Endothelial cell of umbilical vein (primary cell): ENCODE data around the gene ARL11. TPM values are rescaled to one million over a fixed set of nuclear protein-coding genes. Genes with fewer than 3 reads are reported as not detected.

ENCODE experiments used
- BruUV-seq: library from RNA; stranded (reverse); fragments of 400-500 nt; replicated peaks from 2 replicates; lab custom pipeline; 2021; lab: Mats Ljungman, UMichigan
- CTCF ChIA-PET: fragments of 300-600, 350-600 bp; sonication (Branson Sonifier 250); formaldehyde crosslinking; loops from one replicate; lab custom pipeline; 2021; ENCODE audit warnings: antibody characterized with exemption, inconsistent platforms; lab: Charles Lee
- POLR2A ChIA-PET: fragments of 300-600, 350-600 bp; sonication (Branson Sonifier 250); formaldehyde crosslinking; loops from one replicate; lab custom pipeline; 2021; ENCODE audit warnings: antibody characterized with exemption, inconsistent platforms; lab: Charles Lee
- DNase-seq: peaks from one replicate; pipeline ENCODE4 v3.0.0-alpha.2; 2011; ENCODE audit warnings: low read depth, low spot score
- FAIRE-seq: peaks from 2 replicates; lab custom pipeline; 2011; peaks lifted over from hg19 to GRCh38; lab: Jason Lieb, UNC
- H2AFZ ChIP-seq: 2 replicates; pipeline ENCODE4 v1.6.0; 2012; ENCODE audit warnings: low read depth, low read length, control low read depth, inconsistent platforms
- H3K27ac ChIP-seq: 2 replicates; pipeline ENCODE4 v1.5.1; 2011; ENCODE audit warnings: low read depth, mild to moderate bottlenecking, control low read depth, low read length, moderate library complexity; ENCODE audit not compliant: insufficient read depth
- H3K27me3 ChIP-seq, 2 experiments: 2 replicates each; pipeline versions ENCODE4 v1.6.0 to v1.6.1; 2011; ENCODE audit warnings: low read length in 2 of 2, mixed read lengths in 1 of 2; ENCODE audit not compliant: control insufficient read depth in 2 of 2, insufficient read depth in 2 of 2
- H3K36me3 ChIP-seq, 2 experiments: 2 replicates in 1 of 2; 3 replicates in 1 of 2; pipeline ENCODE4 v1.5.1; 2011; ENCODE audit warnings: low read length in 2 of 2, mild to moderate bottlenecking in 1 of 2, moderate library complexity in 1 of 2; ENCODE audit not compliant: control insufficient read depth in 2 of 2, insufficient read depth in 2 of 2; ENCODE audit errors: extremely low read depth in 1 of 2
- H3K4me1 ChIP-seq: 3 replicates; pipeline ENCODE4 v1.5.1; 2011; ENCODE audit warnings: mild to moderate bottlenecking, low read length; ENCODE audit not compliant: control insufficient read depth, insufficient read depth; ENCODE audit errors: extremely low read depth
- H3K4me2 ChIP-seq: 2 replicates; pipeline ENCODE4 v1.6.1; 2011; ENCODE audit warnings: low read length, control low read depth, mixed read lengths; ENCODE audit not compliant: insufficient read depth
- H3K4me3 ChIP-seq, 3 experiments: fragments of 200-600 bp in 1 of 3; sonication (generic), shearing (Covaris generic) in 1 of 3; replicated peaks in 1 of 3; 2 replicates each; pipeline ENCODE4 v1.5.1; 2011 to 2016; ENCODE audit warnings: control low read depth in 3 of 3, low read length in 3 of 3, mild to moderate bottlenecking in 2 of 3, inconsistent platforms in 1 of 3, low read depth in 1 of 3, moderate library complexity in 1 of 3; ENCODE audit not compliant: insufficient read depth in 1 of 3
- H3K79me2 ChIP-seq: 2 replicates; pipeline ENCODE4 v1.6.0; 2012; ENCODE audit warnings: low read length, inconsistent platforms; ENCODE audit not compliant: control insufficient read depth, insufficient read depth
- H3K9ac ChIP-seq: replicated peaks from 2 replicates; pipeline ENCODE3; 2011; ENCODE audit warnings: low read length, control low read depth; ENCODE audit not compliant: insufficient read depth; ENCODE audit errors: extremely low read depth
- H3K9me1 ChIP-seq: replicated peaks from 3 replicates; pipeline ENCODE4 v1.6.0; 2011; ENCODE audit warnings: mild to moderate bottlenecking, low read length; ENCODE audit not compliant: control insufficient read depth, insufficient read depth; ENCODE audit errors: extremely low read depth
- H3K9me3 ChIP-seq: replicated peaks from 2 replicates; pipeline ENCODE4 v1.5.1; 2012; ENCODE audit warnings: low read length, inconsistent platforms; ENCODE audit not compliant: control insufficient read depth, insufficient read depth
- H4K20me1 ChIP-seq: replicated peaks from 2 replicates; pipeline ENCODE3; 2011; ENCODE audit warnings: mild to moderate bottlenecking, low read length; ENCODE audit not compliant: control insufficient read depth, insufficient read depth; ENCODE audit errors: extremely low read depth
- CTCF ChIP-seq, 2 donors: IDR thresholded peaks; 1 replicate in 1 of 2; 2 replicates in 1 of 2; pipeline ENCODE4 v1.5.1; 2011; ENCODE audit warnings: low read length in 2 of 2, mild to moderate bottlenecking in 2 of 2, moderate library complexity in 2 of 2, control low read depth in 1 of 2, inconsistent platforms in 1 of 2, low read depth in 1 of 2; ENCODE audit not compliant: insufficient read depth in 1 of 2; ENCODE audit errors: extremely low read depth in 1 of 2
- FOS ChIP-seq: IDR thresholded peaks from 2 replicates; pipeline ENCODE4 v1.6.1; 2011; ENCODE audit warnings: mild to moderate bottlenecking, low read length, moderate library complexity, borderline replicate concordance; ENCODE audit not compliant: insufficient read depth
- JUN ChIP-seq: IDR thresholded peaks from 2 replicates; pipeline ENCODE4 v1.6.1; 2011; ENCODE audit warnings: borderline replicate concordance, low read depth; ENCODE audit not compliant: insufficient read length, insufficient read depth
- MAX ChIP-seq: IDR thresholded peaks from 2 replicates; pipeline ENCODE4 v1.6.1; 2011; ENCODE audit not compliant: insufficient read depth, insufficient read length
- MYC ChIP-seq: IDR thresholded peaks from one replicate; pipeline ENCODE4 v1.6.1; 2011; ENCODE audit warnings: mild to moderate bottlenecking, low read depth, low read length
- POLR2AphosphoS5 ChIP-seq: IDR thresholded peaks from 2 replicates; pipeline ENCODE4 v1.6.1; 2012; ENCODE audit warnings: low read depth, mild to moderate bottlenecking, control low read depth, low read length, moderate library complexity; ENCODE audit not compliant: insufficient read depth
- dilution Hi-C: fragments of 300-500 bp; cut with MboI; formaldehyde crosslinking; loops from one replicate; pipeline ENCODE4 v1.15.0; 2019; ENCODE audit warnings: low sequenced_read_pairs; ENCODE audit not compliant: extremely low pct_ligation_motif_present
- intact Hi-C: fragments of 100-400 bp; cut with micrococcal nuclease; formaldehyde crosslinking; loops from one replicate; pipeline ENCODE4 v1.10.0; 2022
- polyA plus RNA-seq, 4 experiments: library from polyadenylated mRNA; depleted of rRNA in 3 of 4; stranded (reverse) in 3 of 4; unstranded in 1 of 4; fragments of >200 nt; gene quantifications; 2 replicates each; pipeline versions ENCODE4 v1.2.1 to v1.2.3, GENCODE V29; 2011 to 2012; ENCODE audit warnings: missing spikeins in 1 of 4
- total RNA-seq: library from RNA; stranded (reverse); gene quantifications from 2 replicates; pipeline ENCODE4 v1.2.3, GENCODE V29; 2021

The ARL11 gene
- total and polyA plus RNA-seq, 2 donors (not counting 3 experiments of a cell fraction or from before 2014, with no cell fraction given), result 0.06 to 0.20 TPM

DNA sequence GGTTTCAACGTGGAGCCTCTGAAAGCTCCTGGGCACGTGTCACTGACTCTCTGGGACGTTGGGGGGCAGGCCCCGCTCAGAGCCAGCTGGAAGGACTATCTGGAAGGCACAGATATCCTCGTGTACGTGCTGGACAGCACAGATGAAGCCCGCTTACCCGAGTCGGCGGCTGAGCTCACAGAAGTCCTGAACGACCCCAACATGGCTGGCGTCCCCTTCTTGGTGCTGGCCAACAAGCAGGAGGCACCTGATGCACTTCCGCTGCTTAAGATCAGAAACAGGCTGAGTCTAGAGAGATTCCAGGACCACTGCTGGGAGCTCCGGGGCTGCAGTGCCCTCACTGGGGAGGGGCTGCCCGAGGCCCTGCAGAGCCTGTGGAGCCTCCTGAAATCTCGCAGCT is 2.3 kb downstream of the ARL11 start:
- CTCF ChIA-PET, result interaction anchor here (1.2 to 3.8 kb wide), 5 partner anchors 9 to 40 kb away, joined by 3 to 18 read pairs (median 6); no protein-coding TSS in a partner anchor
- Histone ChIP-seq H3K79me2 (no peaks in the 10 kb centered on the region), H3K4me1 (peaks cover 37% of the 10 kb centered on the region), H2AFZ (no peak overlapping the region), H3K9me1 (no peaks in the 10 kb centered on the region), H4K20me1 (no peaks in the 10 kb centered on the region), H3K27ac (peak overlapping the region; percentile 62), H3K36me3 (no peaks in the 10 kb centered on the region), H3K4me3 (no peak overlapping the region), H3K9ac (no peak overlapping the region), H3K27me3 (no peaks in the 10 kb centered on the region), H3K4me2 (no peak overlapping the region), H3K9me3 (no peaks in the 10 kb centered on the region)
- no peak for DNase-seq
- dilution Hi-C loops, result no loop called here
- no peak for TF ChIP-seq CTCF (IDR thresholded peaks at IDR 0.05; ENCODE audit: extremely low read depth in 1 of 2, insufficient read depth in 1 of 2, low read depth in 1 of 2, low read length in 2 of 2)
- TF ChIP-seq FOS, result no peak
- TF ChIP-seq JUN, result no peak
- no peak for TF ChIP-seq POLR2AphosphoS5
- TF ChIP-seq MYC, result no peak
- no peak for TF ChIP-seq MAX
- intact Hi-C loops, result loop anchor here (1.0 kb wide), 1 partner anchor 14 kb away; no protein-coding TSS in a partner anchor
- no TSS peak for BruUV-seq
- no peak for FAIRE-seq
- POLR2A ChIA-PET, result no interaction called here
